ENCODE data around the gene WWC2. TPM values are rescaled to one million over a fixed set of nuclear protein-coding genes. Genes with fewer than 3 reads are reported as not detected.

The WWC2 gene
- total RNA-seq, 2 experiments from 2014 or later: not detected

DNA sequence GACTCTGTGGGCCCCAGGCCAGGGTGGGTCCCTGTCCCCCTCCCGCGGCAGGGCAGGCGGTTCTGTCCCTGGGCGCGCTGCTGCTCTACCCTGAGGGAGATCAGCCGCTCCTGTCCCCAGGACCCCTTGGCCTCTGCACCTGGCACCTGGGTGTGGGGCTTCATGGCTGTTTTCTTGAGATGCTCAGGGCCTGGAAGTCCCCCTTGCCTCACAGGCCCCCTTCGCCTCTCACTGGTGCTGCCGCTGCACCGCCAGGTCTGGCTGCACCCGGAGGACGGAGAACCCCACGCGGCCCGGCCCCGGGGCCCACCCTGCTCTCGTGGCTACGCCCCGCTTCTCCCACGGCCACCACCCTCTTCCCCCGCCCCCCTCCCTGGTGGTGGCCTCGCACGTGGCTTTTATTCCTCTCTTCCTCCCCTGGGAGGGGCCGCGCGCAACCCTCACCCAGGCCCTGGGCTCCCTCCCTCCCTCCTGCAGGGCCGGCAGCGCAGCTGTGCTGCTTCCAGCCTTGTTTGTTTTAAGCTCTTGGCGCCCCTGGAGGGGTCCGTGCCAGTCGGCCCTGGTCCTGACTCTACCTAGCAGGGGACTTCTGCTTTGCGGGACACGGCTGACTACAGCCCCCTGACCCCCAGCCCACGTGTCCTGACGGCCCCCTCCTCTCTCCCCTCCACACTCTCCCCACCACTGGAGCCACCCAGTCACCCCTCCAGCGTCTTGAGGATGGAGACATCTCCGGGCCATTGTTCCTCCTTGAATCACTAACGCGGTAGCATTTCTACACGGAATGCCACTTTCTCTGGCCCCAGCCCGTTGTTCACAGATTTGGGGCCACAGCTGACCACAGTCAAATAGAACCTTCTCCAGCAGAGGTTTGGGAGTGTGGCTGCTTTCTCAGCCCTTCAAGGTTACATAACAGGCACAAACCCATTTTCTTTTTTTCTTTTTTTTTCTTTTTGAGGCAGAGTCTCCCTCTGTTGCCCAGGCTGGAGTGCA, 243.8 kb downstream of the WWC2 start:
- H3K4me3 ChIP-seq (ENCODE audit: low read depth, low read length, poor library complexity, severe bottlenecking): no peak overlapping the region
- H3K79me2 ChIP-seq (ENCODE audit: insufficient read depth, low read depth, low read length): no peaks in the 10 kb centered on the region
- intact Hi-C loops (cut with micrococcal nuclease; ENCODE audit: unreplicated experiment): no loop called here
- no peaks in the 10 kb centered on the region for H3K9me3 ChIP-seq (ENCODE audit: low read length)
- BruUV-seq (replicated peaks): no TSS peak
- no peaks in the 10 kb centered on the region for H3K4me1 ChIP-seq (ENCODE audit: insufficient read depth, low read length, poor library complexity, severe bottlenecking)
- no peak for DNase-seq (ENCODE audit: low spot score)
- TF ChIP-seq CTCF (conservative IDR thresholded peaks at IDR 0.05; ENCODE audit: low read length) (no peak), EZH2phosphoT487 (IDR thresholded peaks at IDR 0.05; ENCODE audit: borderline replicate concordance, low read depth, low read length) (no peak)
- no peaks in the 10 kb centered on the region for H3K36me3 ChIP-seq (ENCODE audit: insufficient read depth, low read length)
- H3K4me2 ChIP-seq (ENCODE audit: low read length): no peak overlapping the region
- POLR2A ChIA-PET: no interaction called here
- CTCF ChIA-PET (ENCODE audit: unreplicated experiment): no interaction called here
- H2AFZ ChIP-seq (ENCODE audit: low read length): no peak overlapping the region
- no peak overlapping the region for H3K27ac ChIP-seq (ENCODE audit: low read depth, low read length, poor library complexity, severe bottlenecking)
- no peaks in the 10 kb centered on the region for H3K9me2 ChIP-seq (ENCODE audit: insufficient read depth, low read length)
- H4K20me1 ChIP-seq (ENCODE audit: insufficient read depth, low read length): no peaks in the 10 kb centered on the region

GRCh38 chr4:183343730-183344129, 244.7 kb downstream of the WWC2 start:
- ChIA-PET CTCF (ENCODE audit: unreplicated experiment) (no interaction called here), POLR2A (no interaction called here)
- Histone ChIP-seq H3K27ac (ENCODE audit: low read depth, low read length, poor library complexity, severe bottlenecking) (no peak overlapping the region), H3K4me3 (ENCODE audit: low read depth, low read length, poor library complexity, severe bottlenecking) (no peak overlapping the region), H3K4me2 (ENCODE audit: low read length) (no peak overlapping the region), H3K9me2 (ENCODE audit: insufficient read depth, low read length) (no peaks in the 10 kb centered on the region), H3K36me3 (ENCODE audit: insufficient read depth, low read length) (no peaks in the 10 kb centered on the region), H2AFZ (ENCODE audit: low read length) (no peak overlapping the region), H3K4me1 (ENCODE audit: insufficient read depth, low read length, poor library complexity, severe bottlenecking) (no peaks in the 10 kb centered on the region), H4K20me1 (ENCODE audit: insufficient read depth, low read length) (no peaks in the 10 kb centered on the region), H3K79me2 (ENCODE audit: insufficient read depth, low read depth, low read length) (no peaks in the 10 kb centered on the region), H3K9me3 (ENCODE audit: low read length) (no peaks in the 10 kb centered on the region)
- no TSS peak for BruUV-seq (replicated peaks)
- intact Hi-C loops (cut with micrococcal nuclease; ENCODE audit: unreplicated experiment): no loop called here
- TF ChIP-seq CTCF (conservative IDR thresholded peaks at IDR 0.05; ENCODE audit: low read length): no peak
- no peak for TF ChIP-seq EZH2phosphoT487 (IDR thresholded peaks at IDR 0.05; ENCODE audit: borderline replicate concordance, low read depth, low read length)
- no peak for DNase-seq (ENCODE audit: low spot score)
